AG10803 (cell line): Measurements from ENCODE around the gene PPT1.
"Not testable (repeated sequence)": the region's sequence is repeated elsewhere in the genome, so short reads cannot be mapped to it uniquely, and the experiment has no call there.

Source experiments
- DNase-seq: peaks from one replicate; pipeline ENCODE4 v3.0.0; 2010; ENCODE audit warnings: low read depth
- H3K4me3 ChIP-seq: 2 replicates; pipeline ENCODE4 v1.5.1; 2011; ENCODE audit warnings: mild to moderate bottlenecking, low read length, control low read depth
- CTCF ChIP-seq: conservative IDR thresholded peaks from 2 replicates; pipeline ENCODE4 v1.5.1; 2011; ENCODE audit warnings: mild to moderate bottlenecking, low read length, control low read depth, inconsistent platforms

PPT1 gene

GRCh38 chr1:40039245-40039756 lies 57.8 kb downstream of the PPT1 start:
- peak; percentile 44 for DNase-seq
- peak overlapping the region; percentile 93 for H3K4me3 ChIP-seq
- TF ChIP-seq CTCF, result no peak; the same call in 1 of the 2 replicates

- no peak for DNase-seq
- H3K4me3 ChIP-seq, result no peak overlapping the region
- TF ChIP-seq CTCF, result no peak
These were observed 58.4 kb downstream of the PPT1 start for GRCh38 chr1:40038697-40039096.

GRCh38 chr1:40037254-40037653 lies 59.8 kb downstream of the PPT1 start:
- not testable (repeated sequence) for DNase-seq, H3K4me3 ChIP-seq

- DNase-seq, result peak; percentile 83
- H3K4me3 ChIP-seq, result no peak overlapping the region
- TF ChIP-seq CTCF, result no peak
These were observed 60.5 kb downstream of the PPT1 start for GRCh38 chr1:40036574-40036973.

DNA sequence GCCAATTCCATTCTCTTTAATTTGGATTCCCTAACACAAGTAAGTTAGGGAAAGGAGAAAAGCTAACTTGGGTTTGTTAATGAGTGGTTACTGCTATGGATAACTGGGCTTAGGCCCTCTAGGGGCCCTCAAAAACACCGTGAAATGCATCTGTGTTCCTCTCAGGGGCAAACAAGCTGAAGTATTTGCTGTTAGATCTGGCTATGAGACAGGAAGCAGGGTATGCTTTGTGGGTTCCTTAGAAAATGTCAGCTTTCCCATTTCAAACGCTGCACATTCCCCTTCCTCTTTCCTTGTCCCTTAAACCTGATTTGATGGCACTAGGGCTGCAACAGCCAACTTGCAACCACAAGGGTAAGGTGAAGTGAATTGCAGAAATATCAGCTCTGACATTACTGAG lies 62.2 kb downstream of the PPT1 start:
- TF ChIP-seq CTCF, result no peak
- no peak overlapping the region for H3K4me3 ChIP-seq
- DNase-seq, result no peak

- peak; percentile 69 for DNase-seq
- H3K4me3 ChIP-seq, result no peak overlapping the region
- peak; percentile 80 for TF ChIP-seq CTCF
These were observed 64.7 kb downstream of the PPT1 start for GRCh38 chr1:40032240-40032891.

- H3K4me3 ChIP-seq, result no peak overlapping the region
- DNase-seq, result peak; percentile 31
- no peak for TF ChIP-seq CTCF
These were observed 66.4 kb downstream of the PPT1 start for GRCh38 chr1:40030528-40031135.
